HEK293 (cell line): ENCODE results near the gene STRADA.

Experiments used
- CTCF ChIA-PET: fragments of 350-600 bp; formaldehyde crosslinking; extraction: SDS; loops from one replicate; lab custom pipeline; 2021; ENCODE audit warnings: antibody characterized with exemption; lab: Yijun Ruan, JAX
- POLR2A ChIA-PET: fragments of 300-600 bp; formaldehyde crosslinking; extraction: SDS; loops from one replicate; lab custom pipeline; 2020; ENCODE audit warnings: antibody characterized with exemption, inconsistent platforms; lab: Yijun Ruan, JAX
- H3K27ac ChIP-seq: fragments of 200-500 bp; sonication (Bioruptor generic); 2 replicates; pipeline ENCODE4 v1.5.1; 2014; ENCODE audit warnings: low read depth, low read length, control low read depth, inconsistent platforms; ENCODE audit errors: extremely low read depth
- H3K36me3 ChIP-seq, 2 experiments: fragments of 200-500 bp in 1 of 2; sonication (Bioruptor generic) in 1 of 2; 1 replicate in 1 of 2; 2 replicates in 1 of 2; pipeline ENCODE4 v1.5.1; 2014 to 2017; ENCODE audit warnings: inconsistent platforms in 2 of 2, low read length in 2 of 2; ENCODE audit not compliant: control insufficient read depth in 2 of 2, insufficient read depth in 1 of 2
- H3K4me1 ChIP-seq: fragments of 200-500 bp; sonication (Bioruptor generic); 2 replicates; pipeline ENCODE4 v1.5.1; 2014; ENCODE audit warnings: mild to moderate bottlenecking, low read length, inconsistent platforms; ENCODE audit not compliant: control insufficient read depth, insufficient read depth
- H3K4me3 ChIP-seq: 2 replicates; pipeline ENCODE4 v1.5.1; 2011; ENCODE audit warnings: low read depth, mild to moderate bottlenecking, control low read depth, low read length, moderate library complexity
- H3K9me3 ChIP-seq: fragments of 200-500 bp; sonication (Bioruptor generic); 2 replicates; pipeline ENCODE4 v1.5.1; 2014; ENCODE audit warnings: low read depth, low read length, inconsistent platforms; ENCODE audit not compliant: control insufficient read depth, insufficient read depth
- ELK4 ChIP-seq: IDR thresholded peaks from 2 replicates; pipeline ENCODE4 v1.6.1; 2011; ENCODE audit warnings: mild to moderate bottlenecking, low read depth, low read length, borderline replicate concordance
- HOXA7 ChIP-seq: sonication (generic); formaldehyde crosslinking; IDR thresholded peaks from 2 replicates; pipeline ENCODE4 v1.8.1; 2022; ENCODE audit warnings: missing genetic modification reagents, borderline replicate concordance
- REPIN1 ChIP-seq: fragments of 450-650 bp; formaldehyde crosslinking; IDR thresholded peaks from 2 replicates; pipeline ENCODE4 v1.5.1; 2017; ENCODE audit warnings: missing biosample characterization, missing genetic modification characterization, low read depth
- TSHZ1 ChIP-seq: fragments of 450-650 bp; formaldehyde crosslinking; IDR thresholded peaks from 2 replicates; pipeline ENCODE4 v1.5.1; 2016; ENCODE audit warnings: missing biosample characterization, missing genetic modification characterization, borderline replicate concordance
- WT1 ChIP-seq: fragments of 450-650 bp; formaldehyde crosslinking; IDR thresholded peaks from 2 replicates; pipeline ENCODE4 v1.5.1; 2016; ENCODE audit warnings: missing biosample characterization, missing genetic modification characterization
- ZBTB21 ChIP-seq: fragments of 450-650 bp; formaldehyde crosslinking; IDR thresholded peaks from 2 replicates; pipeline ENCODE4 v1.5.1; 2017; ENCODE audit warnings: missing biosample characterization, missing genetic modification characterization
- ZBTB49 ChIP-seq: fragments of 450-650 bp; formaldehyde crosslinking; IDR thresholded peaks from 2 replicates; pipeline ENCODE4 v1.5.1; 2016; ENCODE audit warnings: missing biosample characterization, missing genetic modification characterization, low read depth
- ZBTB7A ChIP-seq: fragments of 450-650 bp; formaldehyde crosslinking; IDR thresholded peaks from 2 replicates; pipeline ENCODE4 v1.5.1; 2016; ENCODE audit warnings: low read depth, missing biosample characterization, missing genetic modification characterization
- ZNF132 ChIP-seq: fragments of 450-650 bp; formaldehyde crosslinking; IDR thresholded peaks from 2 replicates; pipeline ENCODE4 v1.5.1; 2017; ENCODE audit warnings: missing biosample characterization, missing genetic modification characterization, borderline replicate concordance
- ZNF140 ChIP-seq: fragments of 450-650 bp; formaldehyde crosslinking; IDR thresholded peaks from 2 replicates; pipeline ENCODE4 v1.5.1; 2016; ENCODE audit warnings: missing biosample characterization, missing genetic modification characterization
- ZNF148 ChIP-seq: fragments of 450-650 bp; formaldehyde crosslinking; IDR thresholded peaks from 2 replicates; pipeline ENCODE4 v1.5.0; 2017; ENCODE audit warnings: missing biosample characterization, missing genetic modification characterization, borderline replicate concordance
- ZNF184 ChIP-seq: fragments of 450-650 bp; IDR thresholded peaks from 2 replicates; pipeline ENCODE4 v1.5.1; 2018; ENCODE audit warnings: missing biosample characterization, mild to moderate bottlenecking, missing genetic modification characterization
- ZNF311 ChIP-seq: fragments of 450-650 bp; formaldehyde crosslinking; IDR thresholded peaks from 2 replicates; pipeline ENCODE4 v1.5.1; 2017; ENCODE audit warnings: missing biosample characterization, missing genetic modification characterization, borderline replicate concordance
- ZNF37A ChIP-seq: fragments of 450-650 bp; IDR thresholded peaks from 2 replicates; pipeline ENCODE4 v1.5.1; 2018; ENCODE audit warnings: missing biosample characterization, missing genetic modification characterization
- ZNF404 ChIP-seq: fragments of 450-650 bp; formaldehyde crosslinking; IDR thresholded peaks from 2 replicates; pipeline ENCODE4 v1.5.1; 2017; ENCODE audit warnings: missing biosample characterization, missing genetic modification characterization
- ZNF423 ChIP-seq: fragments of 450-650 bp; formaldehyde crosslinking; IDR thresholded peaks from 2 replicates; pipeline ENCODE4 v1.5.1; 2016; ENCODE audit warnings: missing biosample characterization, missing genetic modification characterization
- ZNF473 ChIP-seq: fragments of 450-650 bp; formaldehyde crosslinking; IDR thresholded peaks from 2 replicates; pipeline ENCODE4 v1.5.1; 2017; ENCODE audit warnings: missing biosample characterization, missing genetic modification characterization
- ZNF501 ChIP-seq: fragments of 450-650 bp; formaldehyde crosslinking; IDR thresholded peaks from 2 replicates; pipeline ENCODE4 v1.5.1; 2016; ENCODE audit warnings: missing biosample characterization, missing genetic modification characterization
- ZNF544 ChIP-seq: fragments of 450-650 bp; formaldehyde crosslinking; IDR thresholded peaks from 2 replicates; pipeline ENCODE4 v1.5.0; 2017; ENCODE audit warnings: missing biosample characterization, missing genetic modification characterization
- ZNF558 ChIP-seq: fragments of 450-650 bp; formaldehyde crosslinking; IDR thresholded peaks from 2 replicates; pipeline ENCODE4 v1.5.1; 2016; ENCODE audit warnings: missing biosample characterization, missing genetic modification characterization
- ZNF571 ChIP-seq: fragments of 450-650 bp; formaldehyde crosslinking; IDR thresholded peaks from 2 replicates; pipeline ENCODE4 v1.5.0; 2017; ENCODE audit warnings: missing biosample characterization, missing genetic modification characterization
- ZNF704 ChIP-seq: fragments of 450-650 bp; formaldehyde crosslinking; IDR thresholded peaks from 2 replicates; pipeline ENCODE4 v1.5.1; 2016; ENCODE audit warnings: missing biosample characterization, missing genetic modification characterization
- ZNF791 ChIP-seq: fragments of 450-650 bp; formaldehyde crosslinking; IDR thresholded peaks from 2 replicates; pipeline ENCODE4 v1.5.1; 2016; ENCODE audit warnings: missing biosample characterization, missing genetic modification characterization
- ZNF830 ChIP-seq: fragments of 450-650 bp; IDR thresholded peaks from 2 replicates; pipeline ENCODE4 v1.5.0; 2018; ENCODE audit warnings: missing biosample characterization, missing genetic modification characterization, low read depth, mild to moderate bottlenecking, moderate library complexity
- ZSCAN18 ChIP-seq: fragments of 450-650 bp; formaldehyde crosslinking; IDR thresholded peaks from 2 replicates; pipeline ENCODE4 v1.5.1; 2016; ENCODE audit warnings: missing biosample characterization, missing genetic modification characterization

STRADA gene

GRCh38 chr17:63741408-63742173 lies at the start of gene STRADA:
TSS of gene STRADA (minus strand) at chr17:63741799. CDS start at chr17:63728369, 13,430 bp downstream.
- Histone ChIP-seq H3K4me3 (peak within 1 kb of the TSS; percentile 87), H3K9me3 (no peaks in the 10 kb centered on the region), H3K4me1 (peaks cover 6% of the 10 kb centered on the region; the same call in 1 of the 2 replicates), H3K36me3 (peaks cover 17 to 18% of the 10 kb centered on the region in 2 experiments), H3K27ac (peak within 1 kb of the TSS; percentile 95)
- ChIA-PET POLR2A (interaction anchor here (0.7 to 2.1 kb wide), 10 partner anchors 9 to 191 kb away, joined by 3 to 35 read pairs (median 5); partner anchors contain the start of genes CCDC47, DCAF7, DDX42 and MAP3K3), CTCF (interaction anchor here (0.6 to 1.0 kb wide), 4 partner anchors 43 to 383 kb away, joined by 3 read pairs; no protein-coding TSS in a partner anchor)
- TF ChIP-seq ZNF184 = no peak; the same call in 1 of the 2 replicates
- TF ChIP-seq ELK4 = no peak
- TF ChIP-seq ZNF558 (tag by site-specific recombination) = no peak
- TF ChIP-seq ZSCAN18 (tag by site-specific recombination) = no peak
- TF ChIP-seq WT1 (tag by site-specific recombination) = peak; percentile 62; the same call in 1 of the 2 replicates
- TF ChIP-seq ZNF571 = no peak
- no peak for TF ChIP-seq ZBTB49 (tag by site-specific recombination)
- no peak for TF ChIP-seq ZNF132 (tag by site-specific recombination)
- no peak for TF ChIP-seq ZNF148 (tag by site-specific recombination)
- no peak for TF ChIP-seq TSHZ1 (tag by site-specific recombination)
- TF ChIP-seq ZNF704 (tag by site-specific recombination) = no peak
- peak; percentile 69 for TF ChIP-seq ZNF423 (tag by site-specific recombination)
- no peak for TF ChIP-seq ZNF791 (tag by site-specific recombination)
- peak; percentile 37; the same call in 1 of the 2 replicates for TF ChIP-seq ZBTB7A (tag by site-specific recombination)
- TF ChIP-seq ZNF830 = no peak
- no peak for TF ChIP-seq HOXA7 (CRISPR knock-in tag)
- TF ChIP-seq ZNF140 (tag by site-specific recombination) = no peak; the same call in 1 of the 2 replicates
- no peak for TF ChIP-seq ZNF311
- no peak for TF ChIP-seq ZNF37A (tag by site-specific recombination)
- TF ChIP-seq ZNF501 (tag by site-specific recombination) = peak; percentile 83
- no peak for TF ChIP-seq ZNF544 (tag by site-specific recombination)
- TF ChIP-seq ZBTB21 = peak; percentile 44; the same call in 1 of the 2 replicates
- TF ChIP-seq ZNF404 (tag by site-specific recombination) = no peak
- TF ChIP-seq REPIN1 (tag by site-specific recombination) = peak; percentile 93; the same call in 1 of the 2 replicates
- TF ChIP-seq ZNF473 = no peak
